Uterus (tissue), 4 donors: ENCODE data around the gene COG6. TPM values are rescaled to one million over a fixed set of nuclear protein-coding genes. Genes with fewer than 3 reads are reported as not detected.

Source experiments
- DNase-seq, 2 donors: peaks; one replicate each; pipeline ENCODE4 v3.0.0-alpha.2; 2019 to 2020
- H3K27ac ChIP-seq, 2 donors: fragments of 200-600 bp; sonication (generic); 1 replicate in 1 of 2; 2 replicates in 1 of 2; pipeline ENCODE4 v1.5.1; 2016 to 2018
- H3K27me3 ChIP-seq, 2 donors: fragments of 200-600 bp; sonication (generic); one replicate each; pipeline ENCODE4 v1.5.1; 2018 to 2019; ENCODE audit warnings: control low read depth in 1 of 2
- H3K36me3 ChIP-seq, 2 donors: fragments of 200-600 bp; sonication (generic); one replicate each; pipeline ENCODE4 v1.5.1; 2019; ENCODE audit warnings: control low read depth in 1 of 2
- H3K4me1 ChIP-seq, 2 donors: fragments of 200-600 bp; sonication (generic); one replicate each; pipeline ENCODE4 v1.5.1; 2018 to 2019; ENCODE audit warnings: control low read depth in 1 of 2
- H3K4me3 ChIP-seq, 2 donors: fragments of 200-600 bp; sonication (generic); 1 replicate in 1 of 2; 2 replicates in 1 of 2; pipeline ENCODE4 v1.5.1; 2018 to 2019; ENCODE audit warnings: mild to moderate bottlenecking in 1 of 2
- H3K9me3 ChIP-seq, 2 donors: fragments of 200-600 bp; sonication (generic); one replicate each; pipeline ENCODE4 v1.5.1; 2019; ENCODE audit warnings: control low read depth in 1 of 2
- CTCF ChIP-seq, 4 experiments: fragments of 200-600 bp in 2 of 4; fragments of 450-650 bp in 2 of 4; sonication (generic) in 2 of 4; IDR thresholded peaks; one replicate each; pipeline ENCODE4 v1.5.1; 2016 to 2019; ENCODE audit warnings: antibody characterized with exemption in 4 of 4, mild to moderate bottlenecking in 2 of 4, moderate library complexity in 1 of 4
- POLR2A ChIP-seq, 2 donors: fragments of 450-650 bp; IDR thresholded peaks; one replicate each; pipeline ENCODE4 v1.6.1; 2016; ENCODE audit warnings: antibody characterized with exemption in 2 of 2, mild to moderate bottlenecking in 1 of 2, moderate library complexity in 1 of 2
- intact Hi-C: fragments of 100-400 bp; cut with DNase I; formaldehyde crosslinking; loops from one replicate; pipeline ENCODE4 v1.15.1; 2023; ENCODE audit warnings: low total_unique reads
- total RNA-seq, 4 donors: library from RNA; depleted of rRNA in 3 of 4; stranded (reverse); fragments of >200 nt in 3 of 4; gene quantifications; one replicate each; pipeline versions ENCODE4 v1.1.0 to v1.2.4, GENCODE V29; 2014 to 2023
- donor health status: DM: yes; HTN: yes; CAD: no.

COG6 gene
- total RNA-seq, 4 donors from 2014 or later, result 17.1 to 83.2 (median 52.2) TPM

DNA sequence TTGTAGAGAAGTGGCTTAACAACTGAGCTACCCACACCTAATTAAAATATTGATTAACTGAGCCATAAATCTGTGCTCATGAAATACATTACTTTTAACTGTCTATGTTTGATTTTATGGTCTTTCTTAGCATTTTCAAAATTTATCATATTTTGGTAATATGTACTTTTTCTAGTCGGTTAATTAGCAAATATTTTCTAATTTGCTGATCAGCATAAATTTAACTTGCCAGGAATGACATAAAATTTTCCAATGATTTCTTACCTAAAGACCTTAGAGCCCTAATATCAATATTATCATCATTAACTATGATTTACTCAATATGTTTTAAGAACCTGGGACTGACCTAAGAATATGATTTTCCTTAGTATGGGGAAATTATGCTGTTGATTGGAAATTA lies 19.9 kb upstream of the COG6 start:
- intact Hi-C loops, result no loop called here
- Histone ChIP-seq H3K4me3 (no peak overlapping the region), H3K4me1 (no peaks in the 10 kb centered on the region), H3K9me3 (peaks cover 0 to 2% of the 10 kb centered on the region in 2 donors), H3K27ac (no peak overlapping the region), H3K27me3 (no peaks in the 10 kb centered on the region), H3K36me3 (no peaks in the 10 kb centered on the region)
- no peak for TF ChIP-seq CTCF (IDR thresholded peaks at IDR 0.05)
- TF ChIP-seq POLR2A (IDR thresholded peaks at IDR 0.05), result no peak
- no peak for DNase-seq

DNA sequence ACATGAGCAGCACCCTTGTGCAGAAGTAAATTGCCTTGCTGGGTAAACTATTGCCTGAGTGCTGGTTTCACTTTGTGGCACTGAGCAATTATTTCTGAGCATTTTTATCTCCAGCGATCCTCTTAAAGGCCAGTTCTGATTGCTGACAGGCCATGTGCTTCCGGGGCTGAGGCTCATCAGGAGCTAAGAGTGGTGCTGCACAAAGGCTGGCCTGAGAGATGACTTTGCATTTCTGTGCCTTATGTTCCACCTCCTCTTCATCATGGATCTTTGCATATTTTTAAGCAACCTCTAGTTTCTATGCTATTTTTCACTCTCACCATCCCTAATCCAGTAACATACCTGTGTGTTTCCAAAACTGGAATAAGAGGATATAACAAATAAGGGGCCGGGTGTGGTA lies 17.6 kb upstream of the COG6 start:
- Histone ChIP-seq H3K4me3 (no peak overlapping the region), H3K27me3 (no peaks in the 10 kb centered on the region), H3K36me3 (no peaks in the 10 kb centered on the region), H3K9me3 (no peaks in the 10 kb centered on the region), H3K4me1 (no peaks in the 10 kb centered on the region), H3K27ac (no peak overlapping the region)
- intact Hi-C loops, result no loop called here
- TF ChIP-seq CTCF (IDR thresholded peaks at IDR 0.05) (no peak), POLR2A (IDR thresholded peaks at IDR 0.05) (no peak)
- no peak for DNase-seq

DNA sequence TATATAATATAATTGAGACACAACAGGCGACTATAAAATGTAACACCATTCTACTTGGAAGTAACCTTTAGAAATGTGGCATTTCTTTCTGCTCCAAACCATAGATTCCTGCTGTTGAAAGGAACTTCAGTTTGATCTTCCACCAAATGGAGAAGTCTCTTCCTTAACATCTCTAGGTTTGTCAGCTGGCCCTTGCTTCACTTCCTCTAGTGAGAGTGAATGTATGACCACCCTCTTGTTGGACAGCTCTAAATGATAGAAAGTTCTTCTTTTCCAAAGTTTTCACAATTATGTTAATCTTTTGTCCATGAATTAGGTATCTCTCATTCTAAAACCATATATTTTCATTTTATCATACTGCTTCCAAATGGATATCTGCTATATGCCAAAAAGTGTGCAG lies 13.8 kb upstream of the COG6 start:
- H3K4me3 ChIP-seq, result no peak overlapping the region
- H3K27ac ChIP-seq, result no peak overlapping the region
- no peaks in the 10 kb centered on the region for H3K9me3 ChIP-seq
- DNase-seq, result no peak
- TF ChIP-seq CTCF (IDR thresholded peaks at IDR 0.05), result no peak
- no peak for TF ChIP-seq POLR2A (IDR thresholded peaks at IDR 0.05)
- no peaks in the 10 kb centered on the region for H3K4me1 ChIP-seq
- no peaks in the 10 kb centered on the region for H3K27me3 ChIP-seq
- no peaks in the 10 kb centered on the region for H3K36me3 ChIP-seq
- intact Hi-C loops, result no loop called here

- H3K27me3 ChIP-seq, result no peaks in the 10 kb centered on the region
- H3K27ac ChIP-seq, result no peak overlapping the region
- TF ChIP-seq POLR2A (IDR thresholded peaks at IDR 0.05) (no peak), CTCF (IDR thresholded peaks at IDR 0.05) (no peak)
- intact Hi-C loops, result no loop called here
- no peak for DNase-seq
- no peaks in the 10 kb centered on the region for H3K4me1 ChIP-seq
- H3K9me3 ChIP-seq, result no peaks in the 10 kb centered on the region
- no peaks in the 10 kb centered on the region for H3K36me3 ChIP-seq
- no peak overlapping the region for H3K4me3 ChIP-seq
Measured at GRCh38 chr13:39646122-39646521, 9.3 kb upstream of the COG6 start.

DNA sequence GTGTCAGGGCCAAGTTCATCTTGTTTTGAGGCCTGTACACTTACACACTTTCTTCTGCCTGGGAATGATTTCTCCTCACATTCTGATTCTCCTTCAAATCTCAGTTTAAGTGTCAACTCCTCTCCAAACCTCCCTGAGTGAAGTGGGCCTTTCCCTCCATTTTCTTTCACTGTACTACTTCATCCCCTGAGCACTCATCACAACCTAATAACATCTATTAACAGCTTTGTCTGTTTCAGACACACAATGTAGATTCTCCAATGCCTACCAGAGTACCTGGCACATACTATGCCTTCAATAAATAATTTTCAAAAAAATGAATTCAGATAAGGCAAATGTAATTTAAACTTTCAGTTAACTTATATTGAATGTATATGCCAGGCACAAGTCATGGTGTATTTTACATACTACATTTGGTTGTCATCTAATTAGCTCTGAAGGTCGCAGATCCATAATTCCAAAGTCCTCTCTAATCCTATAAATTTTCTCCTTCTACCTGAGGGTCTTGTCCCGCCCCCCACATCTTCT lies 357 bp upstream of the COG6 start:
- intact Hi-C loops, result no loop called here
- no peaks in the 10 kb centered on the region for H3K36me3 ChIP-seq
- peak overlapping the region; percentile 64 to 89 for H3K4me3 ChIP-seq
- H3K9me3 ChIP-seq, result no peaks in the 10 kb centered on the region
- DNase-seq, result no peak
- TF ChIP-seq CTCF (IDR thresholded peaks at IDR 0.05), result no peak
- TF ChIP-seq POLR2A (IDR thresholded peaks at IDR 0.05), result no peak
- H3K27ac ChIP-seq, result peak overlapping the region; percentile 69 to 78
- no peaks in the 10 kb centered on the region for H3K4me1 ChIP-seq
- no peaks in the 10 kb centered on the region for H3K27me3 ChIP-seq
